ENCODE results near the gene RTEL1. TPM values are rescaled to one million over a fixed set of nuclear protein-coding genes. Genes with fewer than 3 reads are reported as not detected.
A peak's percentile ranks its signal among the peaks of the same experiment; 100 is the strongest.
"Not testable (repeated sequence)": the region's sequence is repeated elsewhere in the genome, so short reads cannot be mapped to it uniquely, and the experiment has no call there.

RTEL1 gene
- total RNA-seq, 2 donors from 2014 or later = 41.8 to 51.8 TPM

GRCh38 chr20:63639093-63639975 lies 18.8 kb upstream of the RTEL1 start:
- H3K36me3 Mint-ChIP-seq (ENCODE audit: low read depth) = peaks cover 7% of the 10 kb centered on the region
- peak overlapping the region; percentile 90 for H3K27ac Mint-ChIP-seq
- no peaks in the 10 kb centered on the region for H3K27me3 Mint-ChIP-seq
- peak overlapping the region; percentile 80 for H3K4me3 Mint-ChIP-seq
- ATAC-seq (replicated peaks) = peak; percentile 59
- H3K9me3 Mint-ChIP-seq = no peaks in the 10 kb centered on the region
- peaks cover 13% of the 10 kb centered on the region for H3K4me1 Mint-ChIP-seq

DNA sequence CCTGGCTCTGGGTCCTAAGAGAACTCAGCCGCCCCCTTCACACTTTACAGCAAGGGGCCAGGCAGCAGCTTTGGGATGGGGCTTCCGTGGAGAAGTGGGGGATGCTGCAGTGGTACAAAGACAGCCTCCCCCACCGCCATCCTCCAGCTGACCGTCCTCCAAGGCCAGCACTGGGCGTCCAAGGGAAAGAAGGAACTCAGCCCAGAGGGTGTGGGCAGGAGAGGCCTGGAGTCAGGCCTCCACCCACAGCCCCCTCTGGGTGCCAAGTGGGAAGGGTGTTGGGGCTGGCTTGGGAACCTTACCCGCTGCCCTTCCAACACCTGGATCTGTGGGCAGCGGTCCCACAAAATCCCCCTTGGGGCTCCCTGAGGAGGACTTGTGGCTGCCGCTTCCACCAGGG lies 18.0 kb upstream of the RTEL1 start:
- Mint-ChIP-seq H3K36me3 (ENCODE audit: low read depth) (peaks cover 7% of the 10 kb centered on the region), H3K27ac (peak overlapping the region; percentile 90), H3K4me3 (peak overlapping the region; percentile 80), H3K4me1 (peaks cover 13% of the 10 kb centered on the region), H3K9me3 (no peaks in the 10 kb centered on the region), H3K27me3 (no peaks in the 10 kb centered on the region)
- no peak for ATAC-seq (replicated peaks)

DNA sequence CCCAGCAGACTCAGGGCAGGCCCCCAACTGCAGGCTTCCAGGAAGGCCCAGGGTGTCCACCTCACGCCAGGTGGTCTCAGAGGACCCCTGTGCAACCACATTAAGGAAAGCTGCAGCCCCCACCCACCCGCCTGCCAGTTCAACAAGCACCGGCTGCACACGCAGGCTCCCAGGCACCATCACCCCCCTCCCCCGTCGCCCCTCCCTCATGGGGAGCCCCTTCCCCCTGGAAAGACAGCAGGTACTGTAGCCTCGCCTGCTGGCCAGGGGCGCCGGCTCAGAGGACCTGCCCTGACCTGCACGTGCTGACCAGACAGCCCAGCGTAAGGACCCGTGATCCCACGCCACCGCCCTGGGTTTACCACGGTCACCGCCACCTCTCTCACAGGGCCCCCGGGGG lies 17.4 kb upstream of the RTEL1 start:
- H3K9me3 Mint-ChIP-seq; ATAC-seq (replicated peaks); H3K27me3 Mint-ChIP-seq; H3K36me3 Mint-ChIP-seq (ENCODE audit: low read depth): not testable (repeated sequence)
- H3K4me3 Mint-ChIP-seq = peak overlapping the region; percentile 80
- peaks cover 11% of the 10 kb centered on the region for H3K4me1 Mint-ChIP-seq
- H3K27ac Mint-ChIP-seq = peak overlapping the region; percentile 10

GRCh38 chr20:63641146-63641791 lies 16.8 kb upstream of the RTEL1 start:
- Mint-ChIP-seq H3K36me3 (ENCODE audit: low read depth) (peaks cover 7% of the 10 kb centered on the region), H3K27ac (no peak overlapping the region)

GRCh38 chr20:63641792-63642523 lies 16.2 kb upstream of the RTEL1 start:
- H3K27me3 Mint-ChIP-seq = no peaks in the 10 kb centered on the region
- H3K4me1 Mint-ChIP-seq = peaks cover 9% of the 10 kb centered on the region
- H3K9me3 Mint-ChIP-seq = no peaks in the 10 kb centered on the region
- H3K27ac Mint-ChIP-seq = no peak overlapping the region
- peak; percentile 74 for ATAC-seq (replicated peaks)
- peaks cover 7% of the 10 kb centered on the region for H3K36me3 Mint-ChIP-seq (ENCODE audit: low read depth)
- H3K4me3 Mint-ChIP-seq = peak overlapping the region; percentile 80

More at GRCh38 chr20:63641146-63641791, 16.8 kb upstream of the RTEL1 start:
- Mint-ChIP-seq H3K27me3 (no peaks in the 10 kb centered on the region), H3K9me3 (no peaks in the 10 kb centered on the region), H3K4me1 (peaks cover 9% of the 10 kb centered on the region), H3K4me3 (peak overlapping the region; percentile 80)
- ATAC-seq (replicated peaks) = peak; percentile 38

GRCh38 chr20:63642527-63643247 lies 15.4 kb upstream of the RTEL1 start:
- Mint-ChIP-seq H3K27ac (no peak overlapping the region), H3K4me3 (peak overlapping the region; percentile 58), H3K4me1 (peaks cover 9% of the 10 kb centered on the region), H3K27me3 (no peaks in the 10 kb centered on the region), H3K36me3 (ENCODE audit: low read depth) (peaks cover 7% of the 10 kb centered on the region), H3K9me3 (no peaks in the 10 kb centered on the region)
- ATAC-seq (replicated peaks) = no peak

GRCh38 chr20:63643499-63643898 lies 14.6 kb upstream of the RTEL1 start:
- no peak for ATAC-seq (replicated peaks)
- H3K4me1 Mint-ChIP-seq = peaks cover 5% of the 10 kb centered on the region
- H3K27ac Mint-ChIP-seq = no peak overlapping the region

GRCh38 chr20:63643946-63644345 lies 14.2 kb upstream of the RTEL1 start:
- no peak for ATAC-seq (replicated peaks)
- Mint-ChIP-seq H3K9me3 (no peaks in the 10 kb centered on the region), H3K27ac (no peak overlapping the region), H3K4me3 (peak overlapping the region; percentile 58), H3K4me1 (peaks cover 3% of the 10 kb centered on the region), H3K36me3 (ENCODE audit: low read depth) (peaks cover 7% of the 10 kb centered on the region), H3K27me3 (no peaks in the 10 kb centered on the region)

More at GRCh38 chr20:63643499-63643898, 14.6 kb upstream of the RTEL1 start:
- no peaks in the 10 kb centered on the region for H3K27me3 Mint-ChIP-seq
- H3K36me3 Mint-ChIP-seq (ENCODE audit: low read depth) = peaks cover 7% of the 10 kb centered on the region
- no peaks in the 10 kb centered on the region for H3K9me3 Mint-ChIP-seq
- H3K4me3 Mint-ChIP-seq = peak overlapping the region; percentile 58

GRCh38 chr20:63645218-63645617 lies 12.9 kb upstream of the RTEL1 start:
- H3K9me3 Mint-ChIP-seq = no peaks in the 10 kb centered on the region
- H3K27ac Mint-ChIP-seq = no peak overlapping the region
- no peaks in the 10 kb centered on the region for H3K27me3 Mint-ChIP-seq
- ATAC-seq (replicated peaks) = no peak
- H3K4me1 Mint-ChIP-seq = no peaks in the 10 kb centered on the region
- H3K36me3 Mint-ChIP-seq (ENCODE audit: low read depth) = no peaks in the 10 kb centered on the region
- H3K4me3 Mint-ChIP-seq = no peak overlapping the region

- no peak overlapping the region for H3K4me3 Mint-ChIP-seq
- no peak for ATAC-seq (replicated peaks)
- no peaks in the 10 kb centered on the region for H3K27me3 Mint-ChIP-seq
- H3K9me3 Mint-ChIP-seq = no peaks in the 10 kb centered on the region
- peaks cover 5% of the 10 kb centered on the region for H3K4me1 Mint-ChIP-seq
- no peaks in the 10 kb centered on the region for H3K36me3 Mint-ChIP-seq (ENCODE audit: low read depth)
- no peak overlapping the region for H3K27ac Mint-ChIP-seq
Observed at GRCh38 chr20:63648190-63648589, 9.9 kb upstream of the RTEL1 start.

GRCh38 chr20:63648895-63649589 lies 9.1 kb upstream of the RTEL1 start:
- H3K27me3 Mint-ChIP-seq = no peaks in the 10 kb centered on the region
- H3K9me3 Mint-ChIP-seq = no peaks in the 10 kb centered on the region
- no peaks in the 10 kb centered on the region for H3K36me3 Mint-ChIP-seq (ENCODE audit: low read depth)
- H3K4me3 Mint-ChIP-seq = no peak overlapping the region
- no peak overlapping the region for H3K27ac Mint-ChIP-seq
- no peak for ATAC-seq (replicated peaks)
- H3K4me1 Mint-ChIP-seq = peaks cover 5% of the 10 kb centered on the region

- not testable (repeated sequence) for H3K9me3 Mint-ChIP-seq
Observed at GRCh38 chr20:63650486-63650885, 7.6 kb upstream of the RTEL1 start.

DNA sequence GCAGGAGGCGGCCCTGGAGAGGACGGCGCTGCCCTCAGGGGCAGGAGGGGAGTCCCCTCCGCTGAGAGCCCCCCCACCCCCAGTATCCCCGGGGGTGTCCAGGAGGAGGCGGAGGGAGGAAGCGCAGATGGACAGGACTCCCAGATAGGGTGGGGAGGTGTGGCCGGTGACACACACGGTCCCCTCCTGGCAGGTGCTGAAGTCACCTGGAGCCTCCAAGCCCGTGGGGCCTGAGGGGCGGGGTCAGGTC lies 6.2 kb upstream of the RTEL1 start:
- Mint-ChIP-seq H3K4me1 (peaks cover 9% of the 10 kb centered on the region), H3K36me3 (ENCODE audit: low read depth) (no peaks in the 10 kb centered on the region), H3K4me3 (peak overlapping the region; percentile 78), H3K27me3 (no peaks in the 10 kb centered on the region), H3K9me3 (no peaks in the 10 kb centered on the region), H3K27ac (peak overlapping the region; percentile 70)
- no peak for ATAC-seq (replicated peaks)

More at GRCh38 chr20:63650486-63650885, 7.6 kb upstream of the RTEL1 start:
- H3K36me3 Mint-ChIP-seq (ENCODE audit: low read depth); H3K27me3 Mint-ChIP-seq; H3K4me1 Mint-ChIP-seq; H3K27ac Mint-ChIP-seq; H3K4me3 Mint-ChIP-seq; ATAC-seq (replicated peaks): not testable (repeated sequence)

All from activated T-helper 17 cell treated with anti-CD3 and anti-CD28 coated beads, Interleukin-2, amount 50 U/mL, for 72 hours (primary cell).